HG02943 (cell line): ENCODE results near the gene SP2.
"Not testable (repeated sequence)": the region's sequence is repeated elsewhere in the genome, so short reads cannot be mapped to it uniquely, and the experiment has no call there.

Source experiments
- ATAC-seq: cut with Tn5 transposase; IDR thresholded peaks from one replicate; pipeline ENCODE4 v1.9.1; 2021; ENCODE audit warnings: mild to moderate bottlenecking, low read depth, moderate library complexity; ENCODE audit not compliant: unreplicated experiment

SP2 gene

DNA sequence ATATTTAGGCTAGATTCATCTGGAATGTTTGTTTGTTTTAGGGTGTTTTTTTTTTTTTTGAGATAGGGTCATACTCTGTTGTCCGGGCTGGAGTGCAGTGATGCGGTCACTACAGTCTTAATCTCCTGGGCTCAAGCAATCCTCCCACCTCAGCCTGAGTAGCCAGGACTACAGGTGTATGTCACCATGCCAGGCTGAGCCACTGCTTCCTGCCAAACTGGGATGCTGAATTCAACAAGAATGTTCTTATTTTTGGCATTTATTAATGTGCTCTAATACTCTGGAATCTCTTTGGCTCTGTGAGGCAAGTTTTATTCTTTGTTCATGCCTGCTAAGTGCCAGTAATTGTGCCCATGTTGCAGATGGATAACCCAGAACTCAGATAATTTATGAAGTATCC lies 21.5 kb downstream of the SP2 start:
- no peak for ATAC-seq

DNA sequence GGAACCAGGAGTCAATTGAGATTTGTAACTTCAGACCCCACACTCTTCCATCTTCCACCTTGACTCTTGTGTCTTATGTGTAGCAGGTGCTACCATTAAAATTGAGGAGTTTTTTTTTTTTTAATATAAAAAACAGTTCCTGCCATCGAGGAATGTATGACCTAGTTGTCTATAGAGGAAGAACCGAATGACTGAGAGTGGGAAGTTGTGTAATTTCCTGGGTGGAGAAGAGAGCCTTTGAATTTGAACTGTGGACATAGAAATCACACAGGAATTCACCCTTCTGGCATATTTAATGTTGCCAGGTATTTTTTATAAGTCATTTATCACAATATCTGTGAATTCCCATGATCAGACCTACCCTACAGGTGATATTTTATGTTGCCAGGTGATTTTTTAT lies 22.0 kb downstream of the SP2 start:
- no peak for ATAC-seq

DNA sequence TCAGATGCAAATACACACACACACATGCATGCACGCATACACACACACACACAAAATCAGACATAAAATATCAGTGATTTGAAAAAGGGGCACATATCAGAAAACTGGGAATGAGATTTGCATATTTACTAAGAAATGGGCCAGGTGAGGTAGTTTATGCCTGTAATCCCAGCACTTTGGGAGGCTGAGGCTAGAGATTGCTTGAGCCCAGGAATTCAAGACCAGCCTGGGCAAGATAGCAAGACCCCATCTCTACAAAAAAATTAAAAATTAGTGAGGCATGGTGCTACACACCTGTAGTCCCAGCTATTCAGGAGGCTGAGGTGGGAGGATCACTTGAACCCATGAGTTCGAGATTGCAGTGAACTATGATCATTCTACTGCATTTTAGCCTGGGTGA lies 23.0 kb downstream of the SP2 start:
- ATAC-seq: no peak

DNA sequence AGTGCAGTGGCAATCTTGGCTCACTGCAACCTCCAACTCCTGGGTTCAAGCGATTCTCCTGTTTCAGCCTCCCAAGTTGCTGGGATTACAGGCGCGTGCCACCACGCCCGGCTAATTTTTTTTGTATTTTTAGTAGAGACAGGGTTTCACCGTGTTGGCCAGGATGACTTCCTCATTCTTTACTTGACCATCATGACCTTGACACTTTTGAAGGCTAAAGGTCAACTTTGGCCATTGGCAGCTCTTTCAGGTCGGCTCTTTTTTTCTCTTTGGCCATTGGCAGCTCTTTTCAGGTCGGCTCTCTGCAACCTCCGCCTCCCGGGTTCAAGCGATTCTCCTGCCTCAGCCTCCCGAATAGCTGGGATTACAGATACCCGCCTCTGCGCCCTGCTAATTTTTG lies 23.9 kb downstream of the SP2 start:
- not testable (repeated sequence) for ATAC-seq

DNA sequence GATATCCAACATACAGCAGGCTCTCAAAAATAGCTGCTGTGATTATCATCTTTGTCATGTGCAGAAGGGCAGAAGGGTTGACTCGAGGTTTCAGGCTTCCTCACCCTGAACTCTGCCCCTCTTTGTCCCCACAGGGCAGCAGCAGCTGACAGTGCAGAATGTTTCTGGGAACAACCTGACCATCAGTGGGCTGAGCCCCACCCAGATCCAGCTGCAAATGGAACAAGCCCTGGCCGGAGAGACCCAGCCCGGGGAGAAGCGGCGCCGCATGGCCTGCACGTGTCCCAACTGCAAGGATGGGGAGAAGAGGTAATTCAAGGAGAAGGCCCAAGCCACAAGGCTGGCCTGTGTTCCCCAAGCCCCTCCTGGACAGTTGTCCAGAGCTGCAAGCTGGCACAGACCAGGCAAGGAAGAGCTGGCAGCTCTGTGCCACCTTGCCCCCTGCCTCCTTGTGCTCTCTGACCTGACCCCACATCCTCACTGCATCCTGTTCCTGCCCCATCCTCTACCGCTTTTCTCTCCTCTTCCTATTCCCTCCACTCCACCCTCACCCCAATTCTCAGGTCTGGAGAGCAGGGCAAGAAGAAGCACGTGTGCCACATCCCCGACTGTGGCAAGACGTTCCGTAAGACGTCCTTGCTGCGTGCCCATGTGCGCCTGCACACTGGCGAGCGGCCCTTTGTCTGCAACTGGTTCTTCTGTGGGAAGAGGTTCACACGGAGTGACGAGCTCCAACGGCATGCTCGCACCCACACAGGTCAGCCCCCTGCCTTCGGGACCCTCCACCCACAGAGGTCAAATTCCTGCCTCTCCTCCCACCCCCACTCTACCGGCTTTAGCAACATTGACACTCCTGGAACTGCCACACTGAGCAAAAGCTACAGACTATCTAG lies 29.0 kb downstream of the SP2 start:
- no peak for ATAC-seq

DNA sequence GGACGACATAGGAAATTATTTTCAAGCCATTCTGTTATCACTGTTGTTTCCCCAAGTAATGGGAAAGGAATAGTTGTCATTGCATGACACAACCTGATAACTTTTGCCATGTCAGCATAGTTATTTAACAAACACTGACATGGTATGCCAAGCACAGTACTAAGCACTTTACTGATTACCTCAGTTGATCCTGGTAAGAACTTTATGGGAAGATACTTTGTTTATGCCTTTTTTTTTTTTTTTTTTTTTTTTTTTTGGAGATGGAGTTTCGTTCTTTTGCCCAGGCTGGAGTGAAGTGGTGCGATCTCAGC lies 29.6 kb downstream of the SP2 start:
- ATAC-seq: no peak

DNA sequence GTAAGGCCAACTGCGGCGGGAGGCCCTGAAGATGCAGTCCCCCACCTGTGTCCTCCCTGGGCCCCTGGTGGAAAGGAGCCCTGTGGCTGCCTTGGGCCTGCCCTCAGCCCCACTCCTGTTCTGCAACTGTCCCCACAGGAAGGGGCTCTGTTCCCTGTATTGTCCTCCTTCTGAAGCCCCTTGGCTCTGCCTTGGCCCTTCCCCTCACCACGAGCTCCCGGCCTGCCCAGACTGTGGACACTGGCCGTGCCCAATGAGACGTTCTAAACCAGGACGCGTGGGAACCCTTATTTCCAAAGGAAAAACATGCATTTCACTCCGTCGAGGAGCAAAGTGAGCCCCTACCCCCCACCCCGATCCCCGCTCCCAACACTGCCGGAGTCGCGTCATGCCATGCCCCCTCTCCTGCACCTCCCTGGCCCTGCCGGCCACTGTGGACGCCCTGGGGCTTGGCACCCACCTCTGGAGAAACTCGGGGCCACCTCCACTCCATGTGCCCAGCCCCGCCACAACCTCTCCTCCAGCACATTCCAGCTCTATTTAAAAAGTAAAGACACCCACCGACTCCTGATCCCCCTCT lies 31.9 kb downstream of the SP2 start:
- ATAC-seq: no peak

GRCh38 chr17:47928415-47928814 lies 32.4 kb downstream of the SP2 start:
- no peak for ATAC-seq

GRCh38 chr17:47929218-47930000 lies 33.4 kb downstream of the SP2 start:
- no peak for ATAC-seq

DNA sequence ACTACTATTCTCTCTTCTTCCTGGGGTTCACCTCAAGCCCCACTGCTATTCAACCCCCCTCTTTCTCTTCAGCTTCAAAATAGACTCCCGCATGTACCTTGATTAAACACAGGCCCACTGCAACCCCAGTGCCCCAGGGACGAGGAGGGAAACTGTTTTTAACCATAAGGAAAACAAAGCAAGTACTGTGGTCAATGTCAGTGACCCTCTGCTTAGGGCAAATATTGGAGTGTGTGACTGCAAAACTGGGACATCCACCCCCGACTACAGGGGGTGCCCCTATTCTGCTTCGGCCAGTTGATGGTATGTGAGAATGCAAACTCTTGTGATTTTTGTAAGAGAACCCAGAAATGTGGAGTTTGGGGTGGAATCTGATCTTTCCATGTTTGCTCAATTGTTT lies 35.8 kb downstream of the SP2 start:
- ATAC-seq: no peak

GRCh38 chr17:47934856-47935255 lies 38.8 kb downstream of the SP2 start:
- no peak for ATAC-seq

DNA sequence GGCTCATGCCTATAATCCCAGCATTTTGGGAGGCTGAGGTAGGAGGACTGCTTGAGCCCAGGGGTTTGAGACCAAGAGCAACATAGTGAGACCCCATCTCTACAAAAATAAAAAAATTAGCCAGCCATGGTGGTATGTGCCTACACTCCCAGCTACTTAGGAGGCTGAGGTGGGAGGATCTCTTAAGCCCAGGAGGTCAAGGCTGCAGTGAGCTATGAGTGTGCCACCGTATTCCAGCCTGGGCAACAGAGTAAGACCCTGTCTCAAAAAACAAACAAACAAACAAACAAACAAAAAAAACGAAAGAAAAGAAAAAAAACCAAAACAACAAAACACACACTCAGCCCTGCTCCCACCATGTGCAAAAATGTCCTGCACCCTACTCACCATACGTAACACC lies 39.4 kb downstream of the SP2 start:
- not testable (repeated sequence) for ATAC-seq

- no peak for ATAC-seq
These were observed 39.9 kb downstream of the SP2 start for GRCh38 chr17:47935961-47936360.

GRCh38 chr17:47937941-47938340 lies 41.9 kb downstream of the SP2 start:
- no peak for ATAC-seq

DNA sequence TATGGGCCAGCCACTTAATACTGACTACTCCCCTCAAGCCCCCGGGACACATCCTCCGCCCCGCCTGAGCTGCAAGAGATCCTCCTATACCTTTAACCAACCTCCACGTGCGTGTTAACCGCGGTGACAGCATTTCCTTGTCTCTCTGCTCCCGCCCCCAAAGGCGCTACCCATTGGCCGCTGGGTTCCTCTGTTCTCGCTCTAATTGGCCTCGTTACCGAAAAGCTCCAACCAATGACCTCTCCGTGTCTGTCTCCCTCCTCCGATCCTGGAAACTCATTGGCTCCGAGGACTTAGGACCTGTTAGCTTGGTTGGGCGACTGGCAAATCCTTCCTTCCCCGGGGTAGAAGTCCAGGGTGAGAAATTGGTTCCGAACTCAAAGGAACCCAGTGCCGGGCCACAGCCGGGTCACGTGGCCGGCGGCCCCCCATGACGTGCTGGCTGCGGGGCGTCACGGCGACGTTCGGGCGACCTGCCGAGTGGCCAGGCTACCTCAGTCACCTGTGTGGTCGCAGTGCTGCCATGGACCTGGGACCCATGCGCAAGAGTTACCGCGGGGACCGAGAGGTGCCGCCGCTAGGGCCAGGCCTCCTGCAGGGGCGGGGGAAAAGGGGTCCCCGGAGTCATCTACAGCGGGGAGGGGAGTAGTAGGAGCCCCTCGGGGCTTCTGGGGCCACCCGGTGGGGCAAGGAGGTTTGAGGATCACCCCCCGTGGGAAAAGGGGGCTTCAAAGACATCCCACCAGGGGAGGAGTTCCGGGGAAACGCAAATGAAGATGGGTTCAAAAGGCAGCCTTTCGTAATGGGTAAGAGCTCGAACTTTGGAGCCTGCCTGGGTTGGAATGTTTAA lies 45.4 kb downstream of the SP2 start, which contains the start of gene PNPO:
Gene PNPO (plus strand): TSS at position 326 of the 850 bp plus-strand sequence. CDS start 105 bp downstream, at position 431.
- ATAC-seq: peak; percentile 81

- no peak for ATAC-seq
These were observed 46.1 kb downstream of the SP2 start for GRCh38 chr17:47942096-47942510.

DNA sequence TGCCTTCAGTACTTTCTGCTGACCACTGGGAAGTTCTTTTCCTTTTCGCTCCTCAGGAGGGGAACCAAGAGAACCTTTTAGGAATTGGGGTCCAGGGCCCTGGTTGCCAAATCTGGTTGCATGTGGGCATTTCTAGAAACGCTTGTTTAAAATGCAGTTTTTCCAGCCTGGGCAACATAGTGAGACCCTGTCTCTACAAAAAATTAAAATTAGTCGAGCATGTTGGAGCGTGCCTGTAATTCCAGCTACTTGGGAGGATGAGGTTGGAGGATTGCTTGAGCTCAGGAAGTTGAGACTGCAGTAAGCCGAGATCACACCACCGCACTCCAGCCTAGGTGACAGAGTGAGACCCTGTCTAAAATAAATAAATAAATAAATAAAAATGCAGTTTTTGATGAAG lies 46.5 kb downstream of the SP2 start:
- no peak for ATAC-seq

GRCh38 chr17:47945080-47945479 lies 49.0 kb downstream of the SP2 start:
- ATAC-seq: no peak

DNA sequence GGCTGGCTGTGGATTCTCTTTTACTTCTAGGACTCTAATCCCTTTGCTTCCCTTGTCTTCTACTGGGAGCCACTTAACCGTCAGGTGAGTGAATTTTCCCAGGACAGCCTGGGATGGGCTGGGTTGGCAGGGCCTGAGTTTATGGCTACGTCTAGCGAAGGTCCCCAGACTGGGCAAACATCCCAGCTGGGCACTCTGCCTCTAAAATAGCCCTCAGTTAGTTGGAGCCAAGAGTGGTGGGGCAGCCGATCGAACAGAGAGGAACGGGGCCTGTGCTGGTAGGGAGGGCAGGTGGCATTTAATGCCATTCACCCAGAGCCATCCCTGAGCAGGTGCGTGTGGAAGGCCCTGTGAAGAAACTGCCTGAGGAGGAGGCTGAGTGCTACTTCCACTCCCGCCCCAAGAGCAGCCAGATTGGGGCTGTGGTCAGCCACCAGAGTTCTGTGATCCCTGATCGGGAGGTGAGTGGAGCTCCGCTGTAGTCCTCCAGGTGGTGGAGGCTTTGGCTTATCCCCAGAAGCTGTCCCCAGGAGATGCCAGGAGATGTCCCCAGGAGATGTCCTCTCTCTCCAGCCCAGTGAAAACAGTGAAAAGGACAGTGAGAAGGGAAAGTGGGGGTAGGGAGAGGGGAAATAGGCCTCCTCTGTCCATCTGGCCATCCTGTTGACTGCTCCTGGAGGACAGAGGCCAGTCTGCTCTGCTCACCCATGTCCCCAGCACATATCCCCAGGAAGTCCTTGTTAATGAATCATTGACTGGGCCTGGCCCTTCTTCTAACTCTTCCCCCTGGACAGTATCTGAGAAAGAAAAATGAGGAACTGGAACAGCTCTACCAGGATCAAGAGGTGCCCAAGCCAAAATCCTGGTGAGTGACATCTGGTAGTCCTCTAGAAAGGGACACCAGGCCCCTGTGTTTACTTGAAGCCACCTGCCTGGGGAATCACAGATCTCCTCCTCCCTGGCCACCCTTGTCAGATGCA lies 49.8 kb downstream of the SP2 start:
- no peak for ATAC-seq
